Epithelial cell of esophagus (primary cell): ENCODE measurements around the gene CXCR3.
"Not testable (repeated sequence)": the region's sequence is repeated elsewhere in the genome, so short reads cannot be mapped to it uniquely, and the experiment has no call there.

Source experiments
- DNase-seq: peaks from one replicate; pipeline ENCODE4 v3.0.0; 2010; ENCODE audit warnings: low read depth
- H3K4me3 ChIP-seq: 2 replicates; pipeline ENCODE4 v1.5.1; 2011; ENCODE audit warnings: mild to moderate bottlenecking, low read length, control low read depth
- CTCF ChIP-seq: IDR thresholded peaks from 2 replicates; pipeline ENCODE4 v1.5.1; 2011; ENCODE audit warnings: low read depth, mild to moderate bottlenecking, low read length, control low read depth, inconsistent platforms; ENCODE audit not compliant: insufficient read depth; ENCODE audit errors: missing control alignments

CXCR3 gene

GRCh38 chrX:71609095-71609750 lies 9.1 kb downstream of the CXCR3 start:
- no peak for TF ChIP-seq CTCF
- no peak for DNase-seq

GRCh38 chrX:71607488-71607887 lies 10.8 kb downstream of the CXCR3 start:
- no peak overlapping the region for H3K4me3 ChIP-seq
- TF ChIP-seq CTCF = no peak
- no peak for DNase-seq

More at GRCh38 chrX:71609095-71609750, 9.1 kb downstream of the CXCR3 start:
- H3K4me3 ChIP-seq = no peak overlapping the region

- no peak for DNase-seq
- TF ChIP-seq CTCF = no peak
- no peak overlapping the region for H3K4me3 ChIP-seq
Measured at GRCh38 chrX:71606536-71607216, 11.6 kb downstream of the CXCR3 start.

GRCh38 chrX:71604796-71605568 lies 13.3 kb downstream of the CXCR3 start:
- no peak overlapping the region for H3K4me3 ChIP-seq
- DNase-seq = no peak
- no peak for TF ChIP-seq CTCF

GRCh38 chrX:71604141-71604540 lies 14.2 kb downstream of the CXCR3 start:
- TF ChIP-seq CTCF = no peak
- H3K4me3 ChIP-seq = no peak overlapping the region
- no peak for DNase-seq

GRCh38 chrX:71603618-71604017 lies 14.7 kb downstream of the CXCR3 start:
- no peak for TF ChIP-seq CTCF
- no peak overlapping the region for H3K4me3 ChIP-seq
- no peak for DNase-seq

- no peak for TF ChIP-seq CTCF
- H3K4me3 ChIP-seq = no peak overlapping the region
- no peak for DNase-seq
Measured at GRCh38 chrX:71599965-71600364, 18.3 kb downstream of the CXCR3 start.

- DNase-seq, H3K4me3 ChIP-seq: not testable (repeated sequence)
Measured at GRCh38 chrX:71593210-71593609, 25.1 kb downstream of the CXCR3 start.
